Neutrophil (primary cell): ENCODE measurements around the gene PGAM1.

Source experiments
- H3K27ac ChIP-seq: fragments of 200-600 bp; sonication (generic); 2 replicates; pipeline ENCODE4 v1.5.1; 2016; ENCODE audit warnings: mild to moderate bottlenecking, moderate library complexity
- H3K27me3 ChIP-seq: fragments of 200-600 bp; sonication (generic); 2 replicates; pipeline ENCODE4 v1.6.0; 2016; ENCODE audit warnings: mild to moderate bottlenecking
- H3K36me3 ChIP-seq: fragments of 200-600 bp; sonication (generic); 2 replicates; pipeline ENCODE4 v1.5.1; 2017
- H3K4me1 ChIP-seq, 2 experiments: fragments of 200-600 bp in 1 of 2; sonication (generic) in 1 of 2; 1 replicate in 1 of 2; 2 replicates in 1 of 2; pipeline versions ENCODE4 v1.5.1 to v1.6.1; 2013 to 2016; ENCODE audit warnings: low read depth in 1 of 2, low read length in 1 of 2, mild to moderate bottlenecking in 1 of 2, moderate library complexity in 1 of 2; ENCODE audit not compliant: control insufficient read depth in 1 of 2, insufficient read depth in 1 of 2
- H3K4me3 ChIP-seq, 2 experiments: fragments of 200-600 bp in 1 of 2; sonication (generic) in 1 of 2; 1 replicate in 1 of 2; 2 replicates in 1 of 2; pipeline ENCODE4 v1.5.1; 2013 to 2016; ENCODE audit warnings: low read depth in 1 of 2, low read length in 1 of 2, mild to moderate bottlenecking in 1 of 2, moderate library complexity in 1 of 2
- H3K9me3 ChIP-seq: fragments of 200-600 bp; sonication (generic); 2 replicates; pipeline ENCODE4 v1.5.1; 2016
- TF ChIP-seq, protein P1 (sequence below): fragments of 200-600 bp; sonication (generic); IDR thresholded peaks from 2 replicates; pipeline ENCODE4 v1.5.1; 2016; ENCODE audit warnings: antibody characterized with exemption

The PGAM1 gene

DNA sequence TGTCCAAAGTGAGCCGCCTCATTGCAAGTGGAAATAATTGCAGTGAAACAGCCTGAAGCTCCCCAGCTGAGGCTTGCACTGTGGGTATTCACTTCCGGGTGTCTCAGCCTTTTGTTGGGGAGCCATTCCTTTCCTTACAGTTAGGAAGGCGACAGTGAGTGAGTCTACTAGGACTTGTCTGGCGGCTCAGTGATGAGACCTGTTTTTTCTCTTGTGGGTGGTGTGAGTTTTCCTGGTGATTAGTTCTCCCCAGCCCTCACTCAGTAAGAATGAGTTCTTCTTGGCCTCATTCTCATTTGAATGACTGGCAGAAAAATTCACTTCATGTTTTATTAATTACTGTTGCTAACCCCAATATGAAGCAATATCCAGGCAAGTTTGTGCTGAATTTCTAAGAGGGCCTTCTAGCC lies 2.6 kb downstream of the PGAM1 start:
- TF ChIP-seq, protein P1, sequence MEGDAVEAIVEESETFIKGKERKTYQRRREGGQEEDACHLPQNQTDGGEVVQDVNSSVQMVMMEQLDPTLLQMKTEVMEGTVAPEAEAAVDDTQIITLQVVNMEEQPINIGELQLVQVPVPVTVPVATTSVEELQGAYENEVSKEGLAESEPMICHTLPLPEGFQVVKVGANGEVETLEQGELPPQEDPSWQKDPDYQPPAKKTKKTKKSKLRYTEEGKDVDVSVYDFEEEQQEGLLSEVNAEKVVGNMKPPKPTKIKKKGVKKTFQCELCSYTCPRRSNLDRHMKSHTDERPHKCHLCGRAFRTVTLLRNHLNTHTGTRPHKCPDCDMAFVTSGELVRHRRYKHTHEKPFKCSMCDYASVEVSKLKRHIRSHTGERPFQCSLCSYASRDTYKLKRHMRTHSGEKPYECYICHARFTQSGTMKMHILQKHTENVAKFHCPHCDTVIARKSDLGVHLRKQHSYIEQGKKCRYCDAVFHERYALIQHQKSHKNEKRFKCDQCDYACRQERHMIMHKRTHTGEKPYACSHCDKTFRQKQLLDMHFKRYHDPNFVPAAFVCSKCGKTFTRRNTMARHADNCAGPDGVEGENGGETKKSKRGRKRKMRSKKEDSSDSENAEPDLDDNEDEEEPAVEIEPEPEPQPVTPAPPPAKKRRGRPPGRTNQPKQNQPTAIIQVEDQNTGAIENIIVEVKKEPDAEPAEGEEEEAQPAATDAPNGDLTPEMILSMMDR, result no peak
- H3K4me1 ChIP-seq, result peaks cover 54 to 56% of the 10 kb centered on the region in 2 experiments
- H3K4me3 ChIP-seq, result peak overlapping the region; percentile 28 to 74
- H3K9me3 ChIP-seq, result no peaks in the 10 kb centered on the region
- H3K27me3 ChIP-seq, result no peaks in the 10 kb centered on the region
- peaks cover 39% of the 10 kb centered on the region for H3K36me3 ChIP-seq
- H3K27ac ChIP-seq, result peak overlapping the region; percentile 93

DNA sequence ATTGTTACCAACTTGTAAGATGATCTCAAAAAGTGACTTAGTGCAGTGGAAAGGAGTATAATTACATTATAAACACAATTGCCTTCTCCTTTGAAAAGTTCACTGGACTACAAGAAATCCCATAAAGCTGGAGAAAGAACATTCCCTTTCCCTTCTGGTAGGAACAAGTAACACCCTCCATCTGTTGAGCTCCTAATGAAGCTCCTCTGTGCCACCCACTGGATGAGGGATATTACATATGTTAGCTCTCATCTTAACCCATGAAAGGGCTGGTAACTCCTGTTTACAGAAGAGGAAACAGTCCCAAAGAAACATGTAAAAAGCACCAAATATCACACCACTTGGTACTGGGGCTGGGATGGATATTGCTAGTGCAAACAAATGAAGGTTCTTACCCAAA lies 8.1 kb downstream of the PGAM1 start:
- no peaks in the 10 kb centered on the region for H3K27me3 ChIP-seq
- peaks cover 82% of the 10 kb centered on the region for H3K36me3 ChIP-seq
- H3K27ac ChIP-seq, result peak overlapping the region; percentile 43
- H3K4me3 ChIP-seq, result no peak overlapping the region
- H3K4me1 ChIP-seq, result peaks cover 6 to 9% of the 10 kb centered on the region in 2 experiments
- TF ChIP-seq, protein P1, result no peak
- no peaks in the 10 kb centered on the region for H3K9me3 ChIP-seq

DNA sequence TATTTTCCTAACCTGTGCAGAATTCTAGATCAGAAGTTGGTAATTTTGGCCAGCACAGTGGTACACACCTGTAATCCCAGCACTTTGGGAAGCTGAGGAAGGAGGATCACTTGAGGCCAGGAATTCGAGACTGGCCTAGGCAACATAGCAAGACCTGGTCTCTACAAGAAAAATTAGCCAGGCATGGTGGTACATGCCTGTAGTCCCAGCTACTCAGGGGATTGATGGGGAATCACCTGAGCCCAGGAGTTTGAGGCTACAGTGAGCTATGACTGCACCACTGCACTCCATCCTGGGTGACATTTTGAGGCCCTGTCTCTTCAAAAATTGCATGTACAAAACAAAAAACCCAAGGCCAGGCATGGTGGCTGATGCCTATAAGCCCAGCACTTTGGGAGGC lies 8.6 kb downstream of the PGAM1 start:
- Histone ChIP-seq H3K4me3 (no peak overlapping the region), H3K27ac (peak overlapping the region; percentile 43), H3K36me3 (peaks cover 84% of the 10 kb centered on the region), H3K9me3 (no peaks in the 10 kb centered on the region), H3K4me1 (peaks cover 1 to 4% of the 10 kb centered on the region in 2 experiments), H3K27me3 (no peaks in the 10 kb centered on the region)
- TF ChIP-seq, protein P1, result no peak

DNA sequence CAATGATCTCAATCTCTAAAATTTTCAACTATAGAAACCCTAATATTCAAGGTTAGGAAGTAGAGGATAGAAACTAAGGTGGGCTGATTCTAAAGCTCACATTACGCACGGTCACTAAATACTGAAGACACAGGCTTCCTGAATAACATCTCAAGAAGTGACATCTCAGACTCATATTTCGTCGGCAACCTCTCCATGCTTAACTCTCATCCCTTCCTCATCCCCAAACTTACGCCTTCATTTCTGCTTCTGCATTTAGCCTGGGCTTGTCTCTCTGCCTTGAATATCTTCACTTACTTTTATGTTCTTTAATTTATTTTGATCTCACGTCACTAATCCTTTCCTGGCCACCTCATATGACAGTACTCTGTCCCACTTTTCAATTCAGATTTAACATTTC lies 9.2 kb downstream of the PGAM1 start:
- Histone ChIP-seq H3K27me3 (no peaks in the 10 kb centered on the region), H3K27ac (peak overlapping the region; percentile 11), H3K9me3 (no peaks in the 10 kb centered on the region), H3K4me1 (no peaks in the 10 kb centered on the region), H3K36me3 (peaks cover 84% of the 10 kb centered on the region), H3K4me3 (no peak overlapping the region)
- TF ChIP-seq, protein P1, result no peak

DNA sequence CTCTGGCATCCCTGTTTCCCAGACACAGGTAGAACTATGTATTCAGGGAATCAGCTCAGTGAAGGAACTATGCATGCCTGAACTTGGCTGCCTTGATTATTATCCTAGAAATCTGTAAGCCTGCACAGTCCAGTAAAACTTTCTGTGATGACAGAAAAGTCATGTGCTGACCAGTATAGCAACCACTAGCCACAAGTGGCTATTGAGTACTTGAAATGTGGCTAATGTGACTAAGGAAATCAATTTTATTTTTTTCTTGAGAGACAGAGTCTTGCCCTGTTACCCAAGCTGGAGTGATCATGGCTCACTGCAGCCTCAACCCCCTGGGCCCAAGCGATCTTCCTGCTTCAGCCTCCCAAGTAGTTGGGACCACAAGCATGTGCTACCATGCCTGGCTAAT lies 16.3 kb downstream of the PGAM1 start:
- peaks cover 35% of the 10 kb centered on the region for H3K36me3 ChIP-seq
- no peaks in the 10 kb centered on the region for H3K9me3 ChIP-seq
- H3K27me3 ChIP-seq, result no peaks in the 10 kb centered on the region
- H3K4me1 ChIP-seq, result peaks cover 22 to 28% of the 10 kb centered on the region in 2 experiments
- H3K27ac ChIP-seq, result no peak overlapping the region
- no peak overlapping the region for H3K4me3 ChIP-seq
- TF ChIP-seq, protein P1, result no peak

DNA sequence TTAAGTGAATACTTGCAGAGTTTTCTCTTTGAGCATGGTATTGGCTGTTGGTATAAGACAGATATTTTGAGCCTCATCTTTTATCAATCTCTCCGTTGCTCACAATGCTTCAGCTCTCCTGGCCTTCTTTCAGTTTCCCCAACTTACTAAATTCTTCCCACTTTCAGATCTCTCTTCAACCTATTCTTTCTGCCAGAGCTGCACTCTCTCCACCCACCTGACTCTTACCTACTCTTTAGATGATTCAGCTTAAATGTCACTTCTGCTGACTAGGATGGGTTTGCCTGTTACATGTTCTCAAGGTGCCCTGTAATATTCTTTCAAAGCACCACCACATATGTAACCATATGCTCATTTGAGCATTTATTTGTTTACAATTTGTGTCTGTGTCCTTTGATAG lies 18.2 kb downstream of the PGAM1 start:
- TF ChIP-seq, protein P1, result no peak
- Histone ChIP-seq H3K27ac (no peak overlapping the region), H3K4me1 (peaks cover 22 to 28% of the 10 kb centered on the region in 2 experiments), H3K4me3 (no peak overlapping the region), H3K36me3 (peaks cover 21% of the 10 kb centered on the region), H3K9me3 (no peaks in the 10 kb centered on the region), H3K27me3 (no peaks in the 10 kb centered on the region)
